ENCODE measurements around the gene SGIP1. TPM values are rescaled to one million over a fixed set of nuclear protein-coding genes. Genes with fewer than 3 reads are reported as not detected.

SGIP1 gene
- total and polyA plus RNA-seq, 9 donors, result 0.91 to 7.0 (median 3.3) TPM

GRCh38 chr1:66696771-66697170 lies 162.8 kb downstream of the SGIP1 start:
- Histone ChIP-seq H3K9me3 (no peaks in the 10 kb centered on the region), H3K4me1 (ENCODE audit: insufficient read depth) (no peaks in the 10 kb centered on the region), H3K36me3 (no peaks in the 10 kb centered on the region), H3K27me3 (no peaks in the 10 kb centered on the region), H3K4me3 (no peak overlapping the region), H3K27ac (no peak overlapping the region)
- intact Hi-C loops (cut with DNase I), result no loop called here
- no peak for TF ChIP-seq POLR2A (IDR thresholded peaks at IDR 0.05)
- no peak for TF ChIP-seq EP300 (IDR thresholded peaks at IDR 0.05)
- no peak for TF ChIP-seq CTCF (IDR thresholded peaks at IDR 0.05)
- no peak for DNase-seq

GRCh38 chr1:66699213-66699612 lies 165.3 kb downstream of the SGIP1 start:
- WGBS, 3 donors, result 78 to 82% (median 79%) methylated on average over 5 of the region's 5 CpGs
- no peak for TF ChIP-seq EP300 (IDR thresholded peaks at IDR 0.05)
- no peak for TF ChIP-seq CTCF (IDR thresholded peaks at IDR 0.05)
- TF ChIP-seq POLR2A (IDR thresholded peaks at IDR 0.05), result no peak
- Histone ChIP-seq H3K36me3 (no peaks in the 10 kb centered on the region), H3K27ac (no peak overlapping the region), H3K4me1 (ENCODE audit: insufficient read depth) (no peaks in the 10 kb centered on the region), H3K4me3 (no peak overlapping the region), H3K27me3 (no peaks in the 10 kb centered on the region), H3K9me3 (no peaks in the 10 kb centered on the region)
- intact Hi-C loops (cut with DNase I), result no loop called here
- no peak for DNase-seq

- no peak overlapping the region for H3K27ac ChIP-seq
- no peaks in the 10 kb centered on the region for H3K27me3 ChIP-seq
- 44 to 50% (median 45%) methylated on average over 4 of the region's 4 CpGs for WGBS, 3 donors
- no peaks in the 10 kb centered on the region for H3K9me3 ChIP-seq
- intact Hi-C loops (cut with DNase I), result no loop called here
- H3K4me1 ChIP-seq (ENCODE audit: insufficient read depth), result no peaks in the 10 kb centered on the region
- TF ChIP-seq POLR2A (IDR thresholded peaks at IDR 0.05), result no peak
- TF ChIP-seq EP300 (IDR thresholded peaks at IDR 0.05), result no peak
- TF ChIP-seq CTCF (IDR thresholded peaks at IDR 0.05), result no peak
- H3K4me3 ChIP-seq, result no peak overlapping the region
- DNase-seq, result no peak
- H3K36me3 ChIP-seq, result no peaks in the 10 kb centered on the region
Observed at GRCh38 chr1:66704177-66704875, 170.4 kb downstream of the SGIP1 start.

GRCh38 chr1:66705110-66705509 lies 171.2 kb downstream of the SGIP1 start:
- H3K4me3 ChIP-seq, result no peak overlapping the region
- no peaks in the 10 kb centered on the region for H3K4me1 ChIP-seq (ENCODE audit: insufficient read depth)
- TF ChIP-seq CTCF (IDR thresholded peaks at IDR 0.05) (no peak), EP300 (IDR thresholded peaks at IDR 0.05) (no peak), POLR2A (IDR thresholded peaks at IDR 0.05) (no peak)
- no peaks in the 10 kb centered on the region for H3K9me3 ChIP-seq
- 66 to 72% (median 68%) methylated on average over 5 of the region's 5 CpGs for WGBS, 3 donors
- H3K27me3 ChIP-seq, result no peaks in the 10 kb centered on the region
- DNase-seq, result no peak
- H3K27ac ChIP-seq, result no peak overlapping the region
- intact Hi-C loops (cut with DNase I), result no loop called here
- H3K36me3 ChIP-seq, result no peaks in the 10 kb centered on the region
